Adrenal gland (tissue), 5 donors: ENCODE measurements around the gene IKZF5.

ENCODE experiments used
- CTCF ChIP-seq, 6 experiments: fragments of 450-650 bp in 4 of 6; fragments of 200-600 bp in 2 of 6; sonication (generic) in 1 of 6; IDR thresholded peaks; 1 replicate in 5 of 6; 2 replicates in 1 of 6; pipeline versions ENCODE4 v1.5.1 to v1.8.0; 2016 to 2021; ENCODE audit warnings: antibody characterized with exemption in 6 of 6, mild to moderate bottlenecking in 2 of 6, moderate library complexity in 1 of 6
- POLR2A ChIP-seq, 2 donors: fragments of 450-650 bp; IDR thresholded peaks; one replicate each; pipeline ENCODE4 v1.6.1; 2017; ENCODE audit warnings: antibody characterized with exemption in 2 of 2, mild to moderate bottlenecking in 2 of 2, moderate library complexity in 1 of 2
- donor health status: DM: no; HTN: no; CAD: no.

GRCh38 chr10:122974543-122975064, 34.0 kb downstream of the IKZF5 start:
- no peak for TF ChIP-seq CTCF (IDR thresholded peaks at IDR 0.05)
- TF ChIP-seq POLR2A (IDR thresholded peaks at IDR 0.05): no peak
